DMS53 (cell line): ENCODE measurements around the gene RABL2B.

Experiments
- DNase-seq: peaks from one replicate; lab custom pipeline; 2025; lab: John Stamatoyannopoulos, UW

RABL2B gene

DNA sequence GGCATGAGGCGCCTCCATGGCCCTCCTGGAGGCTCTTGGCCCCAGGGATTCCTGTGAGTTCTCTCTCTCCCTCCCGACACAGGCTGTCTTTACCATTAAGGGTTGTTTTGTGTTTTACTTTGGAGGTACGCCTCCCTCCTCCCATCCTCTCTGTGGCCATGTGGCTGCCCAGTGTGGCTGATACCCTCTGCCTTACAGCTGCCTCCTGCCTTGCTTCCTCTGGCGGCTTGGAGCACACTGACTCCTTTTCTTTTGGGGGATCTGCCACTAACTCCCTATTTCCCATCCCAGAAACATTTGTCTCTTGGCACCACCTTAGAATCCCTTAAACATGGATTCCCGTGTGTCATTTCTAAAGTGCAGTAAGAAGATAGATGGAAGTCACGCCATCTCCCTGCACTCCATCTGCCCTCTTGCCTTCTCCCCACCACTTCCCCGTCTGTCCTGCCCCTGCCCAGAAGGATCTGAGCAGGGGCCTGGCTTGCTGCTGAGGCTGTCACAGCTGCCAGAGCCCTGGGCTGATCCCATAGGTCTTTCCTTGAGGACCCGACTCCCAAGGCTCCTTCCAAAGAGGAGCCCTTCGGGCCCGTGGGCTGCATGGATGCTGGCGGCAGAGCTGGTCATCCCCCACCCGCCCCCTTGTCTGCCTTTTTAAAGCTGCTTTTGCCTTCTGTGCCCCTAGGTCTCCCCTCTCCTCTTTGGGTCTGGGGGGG lies 60.6 kb downstream of the RABL2B start:
- no peak for DNase-seq

DNA sequence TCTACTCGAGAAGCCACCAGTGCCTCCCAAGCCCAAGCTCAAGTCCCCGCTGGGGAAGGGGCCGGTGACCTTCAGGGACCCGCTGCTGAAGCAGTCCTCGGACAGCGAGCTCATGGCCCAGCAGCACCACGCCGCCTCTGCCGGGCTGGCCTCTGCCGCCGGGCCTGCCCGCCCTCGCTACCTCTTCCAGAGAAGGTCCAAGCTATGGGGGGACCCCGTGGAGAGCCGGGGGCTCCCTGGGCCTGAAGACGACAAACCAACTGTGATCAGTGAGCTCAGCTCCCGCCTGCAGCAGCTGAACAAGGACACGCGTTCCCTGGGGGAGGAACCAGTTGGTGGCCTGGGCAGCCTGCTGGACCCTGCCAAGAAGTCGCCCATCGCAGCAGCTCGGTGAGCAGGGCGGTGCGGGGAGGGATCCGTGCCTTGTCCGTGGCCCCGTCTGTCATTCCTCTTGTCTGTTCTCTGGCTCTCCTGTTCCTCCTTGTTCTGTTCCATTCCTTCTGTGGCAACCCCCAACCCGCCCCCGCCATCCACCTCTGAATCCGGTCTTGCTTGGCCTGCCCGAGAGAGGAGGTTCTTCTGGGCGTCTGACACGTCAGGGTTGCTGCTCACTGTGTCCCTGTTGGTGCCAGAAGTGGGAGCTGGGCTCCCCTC lies 61.3 kb downstream of the RABL2B start:
- DNase-seq, result no peak

- DNase-seq, result no peak
Measured at GRCh38 chr22:50721257-50721844, 62.1 kb downstream of the RABL2B start.

GRCh38 chr22:50720301-50721256 lies 62.9 kb downstream of the RABL2B start:
- no peak for DNase-seq

GRCh38 chr22:50719814-50720300 lies 63.6 kb downstream of the RABL2B start:
- no peak for DNase-seq

DNA sequence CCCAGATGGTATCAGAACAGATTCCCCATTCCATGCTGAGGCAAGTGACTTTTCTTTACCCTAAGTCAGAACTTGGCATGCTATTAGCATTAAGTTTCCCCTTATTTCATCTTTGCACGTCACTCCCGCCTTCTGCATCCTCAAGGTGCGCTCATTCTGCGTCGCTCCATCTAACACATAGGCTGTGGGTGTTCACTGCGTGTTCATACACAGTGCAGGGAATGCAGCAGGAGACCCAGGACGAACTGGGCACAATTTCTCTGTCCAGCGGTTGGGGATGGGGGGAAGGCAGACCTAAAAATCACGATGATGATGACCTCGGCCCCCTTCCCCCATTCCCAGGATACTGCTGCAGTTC lies 65.1 kb downstream of the RABL2B start:
- no peak for DNase-seq

- no peak for DNase-seq
Measured at GRCh38 chr22:50717709-50718351, 65.6 kb downstream of the RABL2B start.
